ENCODE measurements around the gene ITGA1. TPM values are rescaled to one million over a fixed set of nuclear protein-coding genes. Genes with fewer than 3 reads are reported as not detected.

Gene ITGA1
- total and polyA plus RNA-seq, 2 of the 13 experiments (the other 11 are each of a cell fraction or from before 2014, with no cell fraction given), result 23.1 to 28.6 TPM

GRCh38 chr5:52800394-52801213, 12.9 kb downstream of the ITGA1 start (continued):
- TF ChIP-seq GLI4 (CRISPR knock-in tag; IDR thresholded peaks at IDR 0.05; ENCODE audit: borderline replicate concordance), result peak; percentile 88; the same call in 1 of the 2 replicates
- TF ChIP-seq ZNF251 (CRISPR knock-in tag; IDR thresholded peaks at IDR 0.05), result peak; percentile 86; the same call in 1 of the 2 replicates
- TF ChIP-seq, protein P1, sequence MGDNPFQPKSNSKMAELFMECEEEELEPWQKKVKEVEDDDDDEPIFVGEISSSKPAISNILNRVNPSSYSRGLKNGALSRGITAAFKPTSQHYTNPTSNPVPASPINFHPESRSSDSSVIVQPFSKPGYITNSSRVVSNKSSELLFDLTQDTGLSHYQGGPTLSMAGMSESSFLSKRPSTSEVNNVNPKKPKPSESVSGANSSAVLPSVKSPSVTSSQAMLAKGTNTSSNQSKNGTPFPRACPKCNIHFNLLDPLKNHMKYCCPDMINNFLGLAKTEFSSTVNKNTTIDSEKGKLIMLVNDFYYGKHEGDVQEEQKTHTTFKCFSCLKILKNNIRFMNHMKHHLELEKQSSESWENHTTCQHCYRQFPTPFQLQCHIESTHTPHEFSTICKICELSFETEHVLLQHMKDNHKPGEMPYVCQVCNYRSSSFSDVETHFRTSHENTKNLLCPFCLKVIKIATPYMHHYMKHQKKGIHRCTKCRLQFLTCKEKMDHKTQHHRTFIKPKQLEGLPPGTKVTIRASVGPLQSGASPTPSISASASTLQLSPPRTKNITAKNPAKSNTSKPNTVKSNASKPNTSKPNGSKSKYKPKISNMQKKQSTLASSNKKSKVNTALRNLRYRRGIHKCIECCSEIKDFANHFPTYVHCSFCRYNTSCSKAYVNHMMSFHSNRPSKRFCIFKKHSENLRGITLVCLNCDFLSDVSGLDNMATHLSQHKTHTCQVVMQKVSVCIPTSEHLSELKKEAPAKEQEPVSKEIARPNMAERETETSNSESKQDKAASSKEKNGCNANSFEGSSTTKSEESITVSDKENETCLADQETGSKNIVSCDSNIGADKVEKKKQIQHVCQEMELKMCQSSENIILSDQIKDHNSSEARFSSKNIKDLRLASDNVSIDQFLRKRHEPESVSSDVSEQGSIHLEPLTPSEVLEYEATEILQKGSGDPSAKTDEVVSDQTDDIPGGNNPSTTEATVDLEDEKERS (CRISPR knock-in tag; IDR thresholded peaks at IDR 0.05), result peak; percentile 76
- TF ChIP-seq ZNF800 (CRISPR knock-in tag; IDR thresholded peaks at IDR 0.05), result peak; percentile 60; the same call in 1 of the 2 replicates
- 0 out of 2 replicates have a peak, but pooled peaks have one; percentile 64 for TF ChIP-seq ZNF747 (CRISPR knock-in tag; IDR thresholded peaks at IDR 0.05; ENCODE audit: borderline replicate concordance)
- TF ChIP-seq, protein P2, sequence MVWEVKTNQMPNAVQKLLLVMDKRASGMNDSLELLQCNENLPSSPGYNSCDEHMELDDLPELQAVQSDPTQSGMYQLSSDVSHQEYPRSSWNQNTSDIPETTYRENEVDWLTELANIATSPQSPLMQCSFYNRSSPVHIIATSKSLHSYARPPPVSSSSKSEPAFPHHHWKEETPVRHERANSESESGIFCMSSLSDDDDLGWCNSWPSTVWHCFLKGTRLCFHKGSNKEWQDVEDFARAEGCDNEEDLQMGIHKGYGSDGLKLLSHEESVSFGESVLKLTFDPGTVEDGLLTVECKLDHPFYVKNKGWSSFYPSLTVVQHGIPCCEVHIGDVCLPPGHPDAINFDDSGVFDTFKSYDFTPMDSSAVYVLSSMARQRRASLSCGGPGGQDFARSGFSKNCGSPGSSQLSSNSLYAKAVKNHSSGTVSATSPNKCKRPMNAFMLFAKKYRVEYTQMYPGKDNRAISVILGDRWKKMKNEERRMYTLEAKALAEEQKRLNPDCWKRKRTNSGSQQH (CRISPR knock-in tag; IDR thresholded peaks at IDR 0.05; ENCODE audit: low read depth), result 0 out of 2 replicates have a peak, but pooled peaks have one; percentile 14
- TF ChIP-seq, protein P3, sequence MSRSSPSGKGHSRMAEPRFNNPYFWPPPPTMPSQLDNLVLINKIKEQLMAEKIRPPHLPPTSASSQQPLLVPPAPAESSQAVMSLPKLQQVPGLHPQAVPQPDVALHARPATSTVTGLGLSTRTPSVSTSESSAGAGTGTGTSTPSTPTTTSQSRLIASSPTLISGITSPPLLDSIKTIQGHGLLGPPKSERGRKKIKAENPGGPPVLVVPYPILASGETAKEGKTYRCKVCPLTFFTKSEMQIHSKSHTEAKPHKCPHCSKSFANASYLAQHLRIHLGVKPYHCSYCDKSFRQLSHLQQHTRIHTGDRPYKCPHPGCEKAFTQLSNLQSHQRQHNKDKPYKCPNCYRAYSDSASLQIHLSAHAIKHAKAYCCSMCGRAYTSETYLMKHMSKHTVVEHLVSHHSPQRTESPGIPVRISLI (CRISPR knock-in tag; IDR thresholded peaks at IDR 0.05; ENCODE audit: borderline replicate concordance), result peak; percentile 18; the same call in 1 of the 2 replicates
- no peak for TF ChIP-seq ZUFSP (CRISPR knock-in tag; IDR thresholded peaks at IDR 0.05; ENCODE audit: borderline replicate concordance)
- peak; percentile 29; the same call in 1 of the 2 replicates for TF ChIP-seq MAFG (CRISPR knock-in tag; IDR thresholded peaks at IDR 0.05)
- no peak for TF ChIP-seq USF2 (IDR thresholded peaks at IDR 0.05; ENCODE audit: low read depth, low read length)
- 0 out of 2 replicates have a peak, but pooled peaks have one; percentile 29 for TF ChIP-seq USF2 (CRISPR knock-in tag; IDR thresholded peaks at IDR 0.05; ENCODE audit: borderline replicate concordance)
- TF ChIP-seq SALL1 (CRISPR knock-in tag; IDR thresholded peaks at IDR 0.05), result peak; percentile 59; the same call in 1 of the 2 replicates
- TF ChIP-seq SNAPC2 (CRISPR knock-in tag; IDR thresholded peaks at IDR 0.05), result no peak
- no peak for TF ChIP-seq HNF4A (CRISPR knock-in tag; IDR thresholded peaks at IDR 0.05)
- peak; percentile 65; the same call in 1 of the 2 replicates for TF ChIP-seq BORCS8-MEF2B (CRISPR knock-in tag; IDR thresholded peaks at IDR 0.05)

Measured in HepG2 (cell line).